H1 (cell line): ENCODE results near the gene CCT6B. TPM values are rescaled to one million over a fixed set of nuclear protein-coding genes. Genes with fewer than 3 reads are reported as not detected.

ENCODE experiments used
- CTCF ChIA-PET: fragments of 300-600 bp; sonication (Branson Sonifier 250); formaldehyde crosslinking; loops from one replicate; lab custom pipeline; 2021; ENCODE audit not compliant: partially characterized antibody; lab: Charles Lee
- POLR2A ChIA-PET: fragments of 300-600 bp; sonication (Branson Sonifier 250); formaldehyde crosslinking; loops from one replicate; lab custom pipeline; 2021; ENCODE audit warnings: inconsistent platforms; ENCODE audit not compliant: partially characterized antibody; lab: Charles Lee
- DNase-seq, 2 experiments: peaks; one replicate each; pipeline versions ENCODE4 v3.0.0 to v3.0.0-alpha.2; 2010 to 2022; ENCODE audit warnings: low spot score in 2 of 2, low read depth in 1 of 2, mixed read lengths in 1 of 2
- FAIRE-seq: peaks from 2 replicates; lab custom pipeline; 2011; peaks lifted over from hg19 to GRCh38; lab: Jason Lieb, UNC
- H2AFZ ChIP-seq: 2 replicates; pipeline ENCODE4 v1.8.1; 2012; ENCODE audit warnings: low read length, inconsistent platforms
- H2AK5ac ChIP-seq: 2 replicates; pipeline ENCODE4 v1.6.1; 2013; ENCODE audit warnings: low read depth, low read length
- H2BK120ac ChIP-seq: replicated peaks from 2 replicates; pipeline ENCODE3; 2013; ENCODE audit warnings: low read depth, low read length, inconsistent platforms
- H2BK12ac ChIP-seq: 2 replicates; pipeline ENCODE4 v1.6.1; 2013; ENCODE audit warnings: low read depth, low read length
- H2BK15ac ChIP-seq: 2 replicates; pipeline ENCODE4 v1.6.1; 2013; ENCODE audit warnings: low read length
- H2BK20ac ChIP-seq: 2 replicates; pipeline ENCODE4 v1.6.1; 2013; ENCODE audit warnings: low read length
- H2BK5ac ChIP-seq: 2 replicates; pipeline ENCODE4 v1.6.1; 2013; ENCODE audit warnings: low read depth, low read length
- H3K14ac ChIP-seq: 2 replicates; pipeline ENCODE4 v1.6.1; 2013; ENCODE audit warnings: inconsistent platforms; ENCODE audit not compliant: insufficient read length
- H3K18ac ChIP-seq: 2 replicates; pipeline ENCODE4 v1.6.1; 2013; ENCODE audit warnings: low read length; ENCODE audit errors: extremely low read depth
- H3K23ac ChIP-seq: 2 replicates; pipeline ENCODE4 v1.6.1; 2013; ENCODE audit warnings: inconsistent platforms; ENCODE audit not compliant: insufficient read length
- H3K23me2 ChIP-seq: 2 replicates; pipeline ENCODE4 v1.6.1; 2013; ENCODE audit warnings: low read depth, low read length
- H3K27ac ChIP-seq: 2 replicates; pipeline ENCODE4 v1.6.1; 2011; ENCODE audit warnings: low read depth, low read length, inconsistent platforms
- H3K27me3 ChIP-seq, 4 experiments: replicated peaks in 1 of 4; 1 replicate in 1 of 4; 2 replicates in 3 of 4; pipeline versions ENCODE4 v1.6.1 to v1.8.1; 2011 to 2013; ENCODE audit warnings: low read length in 3 of 4, mild to moderate bottlenecking in 3 of 4, inconsistent platforms in 2 of 4, mixed read lengths in 2 of 4, moderate library complexity in 1 of 4; ENCODE audit not compliant: control insufficient read depth in 3 of 4, insufficient read depth in 3 of 4; ENCODE audit errors: extremely low read depth in 1 of 4
- H3K36me3 ChIP-seq, 4 experiments: 2 replicates each; pipeline versions ENCODE4 v1.6.1 to v1.8.1; 2011 to 2013; ENCODE audit warnings: mild to moderate bottlenecking in 4 of 4, low read length in 3 of 4, moderate library complexity in 2 of 4, control low read depth in 1 of 4, inconsistent platforms in 1 of 4; ENCODE audit not compliant: insufficient read depth in 4 of 4, control insufficient read depth in 2 of 4
- H3K4ac ChIP-seq: replicated peaks from 2 replicates; pipeline ENCODE3; 2013; ENCODE audit warnings: low read length, low read depth, mixed read lengths, inconsistent platforms; ENCODE audit not compliant: insufficient read length
- H3K4me1 ChIP-seq, 4 experiments: replicated peaks in 1 of 4; 1 replicate in 1 of 4; 2 replicates in 3 of 4; pipeline versions ENCODE4 v1.6.1 to v1.8.1; 2011 to 2013; ENCODE audit warnings: low read length in 3 of 4, inconsistent platforms in 2 of 4, mixed read lengths in 1 of 4; ENCODE audit not compliant: insufficient read depth in 4 of 4, control insufficient read depth in 3 of 4
- H3K4me2 ChIP-seq, 2 experiments: 2 replicates each; pipeline versions ENCODE4 v1.6.1 to v1.8.1; 2011 to 2013; ENCODE audit warnings: low read depth in 2 of 2, low read length in 2 of 2, control low read depth in 1 of 2, inconsistent platforms in 1 of 2, mild to moderate bottlenecking in 1 of 2; ENCODE audit not compliant: insufficient read depth in 1 of 2
- H3K4me3 ChIP-seq, 4 experiments: fragments of 200-600, 300-600 bp in 1 of 4; sonication (generic), shearing (Covaris generic), sonication (Bioruptor Twin) in 1 of 4; 2 replicates each; pipeline versions ENCODE4 v1.5.1 to v1.8.1; 2011 to 2016; ENCODE audit warnings: low read length in 4 of 4, low read depth in 3 of 4, control low read depth in 2 of 4, inconsistent platforms in 2 of 4, mild to moderate bottlenecking in 2 of 4, mixed read lengths in 1 of 4, moderate library complexity in 1 of 4; ENCODE audit not compliant: insufficient read depth in 2 of 4; ENCODE audit errors: extremely low read depth in 1 of 4
- H3K56ac ChIP-seq: replicated peaks from 2 replicates; pipeline ENCODE3; 2013; ENCODE audit warnings: low read depth, mild to moderate bottlenecking, mixed read lengths, low read length, inconsistent platforms; ENCODE audit not compliant: insufficient read length
- H3K79me1 ChIP-seq: 2 replicates; pipeline ENCODE4 v1.6.1; 2013; ENCODE audit warnings: low read depth, low read length, control low read depth
- H3K79me2 ChIP-seq, 2 experiments: 2 replicates each; pipeline versions ENCODE4 v1.6.1 to v1.8.1; 2012 to 2013; ENCODE audit warnings: low read length in 2 of 2, mild to moderate bottlenecking in 2 of 2, inconsistent platforms in 1 of 2; ENCODE audit not compliant: insufficient read depth in 2 of 2, control insufficient read depth in 1 of 2
- H3K9ac ChIP-seq, 4 experiments: replicated peaks in 1 of 4; 1 replicate in 1 of 4; 2 replicates in 3 of 4; pipeline versions ENCODE4 v1.6.1 to v1.8.1; 2011 to 2013; ENCODE audit warnings: low read depth in 3 of 4, low read length in 3 of 4, control low read depth in 2 of 4, mild to moderate bottlenecking in 2 of 4, moderate library complexity in 2 of 4, inconsistent platforms in 1 of 4; ENCODE audit errors: extremely low read depth in 1 of 4
- H3K9me3 ChIP-seq, 2 experiments: 2 replicates each; pipeline versions ENCODE4 v1.6.1 to v1.8.1; 2012 to 2013; ENCODE audit warnings: mild to moderate bottlenecking in 2 of 2, moderate library complexity in 2 of 2, control low read depth in 1 of 2, inconsistent platforms in 1 of 2, low read depth in 1 of 2, low read length in 1 of 2, mixed read lengths in 1 of 2; ENCODE audit not compliant: insufficient read depth in 2 of 2
- H4K20me1 ChIP-seq, 2 experiments: replicated peaks in 1 of 2; 2 replicates each; pipeline versions ENCODE3 to v1.8.1; 2011 to 2013; ENCODE audit warnings: inconsistent platforms in 2 of 2, low read length in 2 of 2, mild to moderate bottlenecking in 1 of 2; ENCODE audit not compliant: insufficient read depth in 2 of 2, control insufficient read depth in 1 of 2
- H4K5ac ChIP-seq: 2 replicates; pipeline ENCODE4 v1.6.1; 2013; ENCODE audit warnings: low read length, low read depth, mixed read lengths, inconsistent platforms; ENCODE audit not compliant: insufficient read length
- H4K8ac ChIP-seq: 2 replicates; pipeline ENCODE4 v1.8.0; 2013; ENCODE audit warnings: mild to moderate bottlenecking, moderate library complexity, low read length, inconsistent platforms; ENCODE audit not compliant: insufficient read depth; ENCODE audit errors: extremely low read depth
- H4K91ac ChIP-seq: replicated peaks from 2 replicates; pipeline ENCODE3; 2013; ENCODE audit warnings: low read length, mixed read lengths, inconsistent platforms; ENCODE audit not compliant: insufficient read length
- ASH2L ChIP-seq: fragments of 200-600, 300-600 bp; sonication (generic); IDR thresholded peaks from one replicate; pipeline ENCODE4 v1.7.1; 2017; ENCODE audit warnings: low read length
- CEBPB ChIP-seq: IDR thresholded peaks from 2 replicates; pipeline ENCODE4 v1.6.1; 2012; ENCODE audit warnings: low read depth, low read length
- CTCF ChIP-seq, 3 experiments: IDR thresholded peaks; 1 replicate in 2 of 3; 2 replicates in 1 of 3; pipeline versions ENCODE4 v1.5.1 to v1.6.1; 2011; ENCODE audit warnings: low read length in 3 of 3, mild to moderate bottlenecking in 3 of 3, inconsistent platforms in 2 of 3, low read depth in 1 of 3, moderate library complexity in 1 of 3; ENCODE audit not compliant: insufficient read depth in 1 of 3; ENCODE audit errors: control extremely low read depth in 1 of 3
- GABPA ChIP-seq: IDR thresholded peaks from 2 replicates; pipeline ENCODE4 v1.6.1; 2011; ENCODE audit warnings: mild to moderate bottlenecking, low read length, moderate library complexity, borderline replicate concordance; ENCODE audit not compliant: insufficient read depth
- HDAC6 ChIP-seq: IDR thresholded peaks from one replicate; pipeline ENCODE4 v1.7.1; 2012; ENCODE audit warnings: low read depth, mild to moderate bottlenecking, inconsistent platforms, low read length, moderate library complexity
- KDM1A ChIP-seq: fragments of 200-600, 300-600 bp; sonication (generic); IDR thresholded peaks from 2 replicates; pipeline ENCODE4 v1.7.1; 2016; ENCODE audit warnings: mild to moderate bottlenecking, low read length, borderline replicate concordance
- POLR2A ChIP-seq, 2 experiments: IDR thresholded peaks; 1 replicate in 1 of 2; 2 replicates in 1 of 2; pipeline ENCODE4 v1.6.1; 2011; ENCODE audit warnings: low read depth in 2 of 2, low read length in 2 of 2, mild to moderate bottlenecking in 2 of 2; ENCODE audit errors: control extremely low read depth in 1 of 2
- SIRT6 ChIP-seq: IDR thresholded peaks from one replicate; pipeline ENCODE4 v1.7.1; 2012; ENCODE audit warnings: low read length, inconsistent platforms
- WGBS, 2 experiments: shearing (Covaris generic) in 1 of 2; methylation state at CpG; one replicate each; pipeline versions ENCODE4 v1.1.6 to v1.1.7; 2013 to 2015; ENCODE audit warnings: low lambda C conversion rate in 2 of 2, mixed read lengths in 2 of 2, inconsistent platforms in 1 of 2, low coverage in 1 of 2, missing lambda C conversion rate in 1 of 2; ENCODE audit not compliant: insufficient replicate concordance in 2 of 2, insufficient coverage in 1 of 2, insufficient read length in 1 of 2; ENCODE audit errors: extremely low coverage in 1 of 2, missing lambda C conversion rate in 1 of 2; 5-methylcytosine and 5-hydroxymethylcytosine counted together
- polyA plus RNA-seq, 7 experiments: library from polyadenylated mRNA; depleted of rRNA in 3 of 7; stranded (reverse) in 5 of 7; unstranded in 2 of 7; fragments of >200 nt in 5 of 7; fragments of 200-250 nt in 2 of 7; gene quantifications; 1 replicate in 5 of 7; 2 replicates in 1 of 7; 4 replicates in 1 of 7; pipeline versions ENCODE4 v1.2.1 to v1.2.3, GENCODE V29; 2011 to 2013; ENCODE audit warnings: missing spikeins in 2 of 7, mixed read lengths in 2 of 7
- total RNA-seq: library from RNA; stranded (reverse); fragmentation: NEBNext Ultra II Directional; extraction: Animal tissue kit (Norgen Biotek cat#: 25700); gene quantifications from 2 replicates; pipeline ENCODE4 v1.2.1, GENCODE V29; 2021

Gene CCT6B
- total and polyA plus RNA-seq, 2 of the 8 experiments (the other 6 are each of a cell fraction or from before 2014, with no cell fraction given) = 0.67 to 1.3 TPM

DNA sequence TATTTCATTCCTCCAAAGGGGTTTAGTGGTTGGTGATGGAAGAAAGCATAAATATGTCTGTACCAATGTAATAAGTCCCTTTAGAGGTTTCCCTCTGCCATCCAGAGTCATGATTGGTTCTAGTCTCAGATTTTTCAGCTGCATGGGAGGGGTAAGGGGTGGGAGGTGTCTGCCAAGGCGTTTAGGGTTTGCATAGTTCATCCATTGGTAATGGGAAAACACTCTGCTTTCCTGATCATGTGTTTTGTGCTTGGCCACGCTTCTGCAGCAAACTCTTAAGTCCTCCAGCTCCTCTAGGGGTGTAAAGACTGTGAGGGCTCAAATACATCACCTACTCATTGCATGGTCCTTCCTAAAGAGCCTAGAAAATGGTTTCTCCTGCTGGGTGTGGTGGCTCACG lies 48.8 kb upstream of the CCT6B start:
- H3K23ac ChIP-seq = no peak overlapping the region
- H4K8ac ChIP-seq = no peak overlapping the region
- ChIA-PET POLR2A (interaction anchor here (0.9 to 2.9 kb wide), 13 partner anchors 9 to 109 kb away, joined by 3 to 10 read pairs (median 5); partner anchors contain the start of genes LIG3, RAD51D and RFFL), CTCF (interaction anchor here (0.7 to 3.0 kb wide), 7 partner anchors 10 to 428 kb away, joined by 3 to 11 read pairs (median 3); no protein-coding TSS in a partner anchor)
- FAIRE-seq (no peak), DNase-seq (no peak)
- H2AFZ ChIP-seq = no peak overlapping the region
- H4K5ac ChIP-seq = no peak overlapping the region
- H3K4me1 ChIP-seq = peaks cover 0 to 8% (median 3%) of the 10 kb centered on the region in 4 experiments; a peak in 3 of 7 replicates
- no peak overlapping the region for H2BK12ac ChIP-seq
- no peaks in the 10 kb centered on the region for H3K27me3 ChIP-seq
- no peaks in the 10 kb centered on the region for H3K79me1 ChIP-seq
- TF ChIP-seq SIRT6 (no peak), HDAC6 (no peak), KDM1A (no peak), POLR2A (IDR thresholded peaks at IDR 0.05; ENCODE audit: control extremely low read depth in 1 of 2, low read depth in 2 of 2, low read length in 2 of 2) (0 out of 3 replicates have a peak, but pooled peaks of 1 of the 2 experiments have one; percentile 45), CEBPB (no peak), GABPA (no peak), ASH2L (no peak), CTCF (IDR thresholded peaks at IDR 0.05; ENCODE audit: control extremely low read depth in 1 of 3, insufficient read depth in 1 of 3, low read depth in 1 of 3, low read length in 3 of 3) (no peak)
- no peak overlapping the region for H3K18ac ChIP-seq
- no peaks in the 10 kb centered on the region for H3K79me2 ChIP-seq
- WGBS, 2 experiments = 81% methylated on average over 3 of the region's 3 CpGs; no CpG with 5 or more reads in 1 of the 2 experiments
- peaks cover 3 to 29% (median 11%) of the 10 kb centered on the region in 4 experiments; a peak in 7 of 8 replicates for H3K36me3 ChIP-seq
- H3K4me3 ChIP-seq = no peak overlapping the region
- H3K4me2 ChIP-seq = no peak overlapping the region
- H2AK5ac ChIP-seq = no peak overlapping the region
- H3K56ac ChIP-seq = no peak overlapping the region
- no peak overlapping the region for H2BK15ac ChIP-seq
- no peak overlapping the region for H2BK20ac ChIP-seq
- no peak overlapping the region for H3K14ac ChIP-seq
- H2BK5ac ChIP-seq = no peak overlapping the region
- no peaks in the 10 kb centered on the region for H3K9me3 ChIP-seq
- no peaks in the 10 kb centered on the region for H3K23me2 ChIP-seq
- H4K91ac ChIP-seq = no peak overlapping the region
- H2BK120ac ChIP-seq = no peak overlapping the region
- H3K27ac ChIP-seq = no peak overlapping the region
- no peak overlapping the region for H3K9ac ChIP-seq
- H3K4ac ChIP-seq = no peak overlapping the region
- peaks cover 0 to 3% of the 10 kb centered on the region in 2 experiments for H4K20me1 ChIP-seq
